Measurements from ENCODE around the gene SYT1.

- no peak for TF ChIP-seq MAZ (IDR thresholded peaks at IDR 0.05; ENCODE audit: borderline replicate concordance, low read depth, low read length)
- TF ChIP-seq CTCF (conservative IDR thresholded peaks at IDR 0.05; ENCODE audit: low read depth, low read length) = no peak
- TF ChIP-seq RFX5 (IDR thresholded peaks at IDR 0.05; ENCODE audit: low read depth, low read length) = no peak
- TF ChIP-seq RAD21 (IDR thresholded peaks at IDR 0.05; ENCODE audit: low read length) = no peak
- no peak for TF ChIP-seq CEBPB (IDR thresholded peaks at IDR 0.05; ENCODE audit: low read depth, low read length)
- TF ChIP-seq MXI1 (IDR thresholded peaks at IDR 0.05; ENCODE audit: borderline replicate concordance, low read depth, low read length) = no peak
- TF ChIP-seq ELK1 (IDR thresholded peaks at IDR 0.05; ENCODE audit: borderline replicate concordance, low read depth, low read length) = no peak
- TF ChIP-seq FOS (IDR thresholded peaks at IDR 0.05; ENCODE audit: low read depth, low read length) = no peak
- no peak for TF ChIP-seq MAFK (IDR thresholded peaks at IDR 0.05; ENCODE audit: low read depth, low read length)
- TF ChIP-seq POLR2A (IDR thresholded peaks at IDR 0.05; ENCODE audit: low read depth, low read length) = no peak
- TF ChIP-seq USF2 (IDR thresholded peaks at IDR 0.05; ENCODE audit: low read depth, low read length) = no peak
- no peak for TF ChIP-seq SMC3 (IDR thresholded peaks at IDR 0.05; ENCODE audit: low read depth, low read length)
- no peak for TF ChIP-seq CHD1 (IDR thresholded peaks at IDR 0.05; ENCODE audit: low read depth, low read length)
These were observed 461.6 kb downstream of the SYT1 start for GRCh38 chr12:79326222-79326621.
